CD4-positive, alpha-beta T cell treated with Interleukin-12 subunit alpha and Interleukin-12 subunit beta, for 1 hour (primary cell): ENCODE results near the gene SLC25A4.

ENCODE experiments used
- DNase-seq: peaks from one replicate; pipeline ENCODE4 v3.0.0-alpha.2; 2020

Gene SLC25A4

GRCh38 chr4:185122681-185123345 is 20.3 kb upstream of the SLC25A4 start:
- no peak for DNase-seq

DNA sequence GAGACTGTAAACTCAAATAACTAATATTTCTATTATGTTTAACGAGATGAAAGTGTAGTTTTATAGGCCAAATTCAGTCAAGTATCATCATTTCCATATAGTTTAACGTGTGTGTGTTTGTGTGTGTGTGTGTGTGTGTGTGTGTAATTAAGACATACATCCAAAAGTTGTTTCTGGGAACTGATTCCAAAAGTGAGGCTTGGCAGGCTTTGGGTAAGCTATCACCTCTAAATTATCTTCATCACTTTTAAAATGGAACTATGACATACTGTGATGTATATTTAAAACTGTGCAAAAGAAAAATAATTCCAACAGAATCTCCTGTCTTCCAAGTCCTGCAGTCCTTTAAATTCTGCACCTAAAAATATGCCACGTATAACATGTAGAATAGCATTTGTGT is 19.1 kb upstream of the SLC25A4 start:
- DNase-seq: no peak

DNA sequence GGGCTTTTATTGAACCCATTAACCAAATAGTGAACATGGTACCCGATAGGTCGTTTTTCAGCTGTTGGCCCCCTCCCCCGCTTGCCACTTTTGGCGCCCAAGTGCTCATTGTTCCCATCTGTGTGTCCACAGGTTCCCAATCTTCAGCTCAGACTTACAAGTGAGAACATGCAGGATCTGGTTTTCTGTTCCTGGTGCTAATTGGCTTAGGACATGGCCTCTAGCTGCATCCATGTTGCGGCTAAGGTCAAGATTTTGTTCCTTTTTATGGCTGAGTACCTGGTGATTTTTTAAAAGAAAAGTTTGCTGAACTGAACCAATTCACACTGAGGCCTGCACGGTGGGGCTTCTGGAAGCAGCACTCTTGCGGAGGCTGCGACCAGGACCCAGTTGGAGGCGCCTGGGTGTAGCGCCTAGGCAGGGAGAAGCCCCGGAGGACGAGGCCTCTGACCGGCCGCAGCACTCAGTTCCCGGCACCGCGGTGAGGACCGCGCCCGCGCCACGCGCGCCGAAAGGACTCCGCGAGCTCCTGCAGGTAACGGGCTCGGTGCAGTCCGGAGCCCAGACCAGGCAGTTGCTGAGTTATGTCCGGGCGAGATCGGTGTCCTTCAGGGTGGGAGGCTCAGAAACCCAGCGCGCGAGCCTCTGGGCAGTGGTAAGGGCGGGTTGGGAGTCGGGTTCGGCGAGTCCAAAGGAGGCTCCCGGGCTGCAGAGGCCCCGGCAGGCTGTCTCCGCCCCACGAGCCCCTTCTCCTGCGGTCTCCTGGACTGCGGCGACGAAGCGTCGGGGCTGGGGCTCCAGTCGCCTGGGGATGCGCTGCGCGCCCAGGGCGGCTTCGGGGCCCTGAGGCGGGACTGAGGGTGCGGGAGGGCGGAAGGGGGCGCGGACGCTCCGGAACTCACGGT is 15.8 kb upstream of the SLC25A4 start:
- DNase-seq: no peak

- peak; percentile 29 for DNase-seq
These were observed 14.6 kb upstream of the SLC25A4 start for GRCh38 chr4:185128272-185129119.

DNA sequence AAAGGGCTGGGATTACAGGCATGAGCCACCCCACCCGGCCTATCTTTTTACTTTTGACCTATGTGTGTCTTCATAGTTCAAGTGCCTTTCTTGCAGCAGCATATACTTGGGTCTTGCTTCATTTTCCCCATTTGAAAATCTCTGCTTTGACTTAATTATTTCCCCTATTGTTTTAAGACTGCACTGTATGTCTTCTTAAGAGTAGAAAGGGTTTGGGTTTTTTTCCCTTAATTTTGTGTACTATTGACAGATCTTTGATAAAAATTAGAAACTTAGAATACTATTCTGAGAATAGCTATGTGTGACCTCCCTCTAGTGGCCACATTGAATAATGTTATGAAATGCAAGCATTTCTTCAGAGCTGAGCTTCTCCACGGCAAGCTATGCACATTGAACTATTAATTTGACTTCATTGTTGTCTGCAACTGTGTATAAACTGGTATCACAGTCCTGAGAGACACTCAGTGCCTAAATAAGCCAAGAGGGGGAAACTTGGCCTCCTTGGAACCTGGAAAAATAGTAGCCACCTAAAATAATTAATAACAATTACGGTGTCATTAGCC is 8.7 kb upstream of the SLC25A4 start:
- DNase-seq: peak; percentile 56

GRCh38 chr4:185137233-185137925 is 5.7 kb upstream of the SLC25A4 start:
- DNase-seq: no peak

DNA sequence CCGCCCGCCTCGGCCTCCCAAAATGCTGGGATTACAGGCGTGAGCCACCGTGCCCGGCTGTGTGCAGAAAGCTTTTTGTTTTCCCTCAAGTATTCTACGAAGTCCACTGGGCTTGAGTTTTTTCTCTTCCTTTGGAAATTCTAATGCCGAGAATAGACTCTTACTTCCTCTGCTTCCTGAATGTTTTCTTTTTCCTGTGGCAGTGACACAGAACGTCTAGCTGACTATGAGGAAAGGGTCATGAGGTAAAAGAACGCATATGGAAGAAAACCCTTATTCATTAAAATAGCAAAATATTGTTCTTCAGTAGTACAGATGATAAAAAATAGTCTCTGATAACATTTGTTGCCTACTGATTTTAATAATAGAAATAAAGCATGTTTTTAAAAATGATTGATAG is 4.9 kb upstream of the SLC25A4 start:
- no peak for DNase-seq

- no peak for DNase-seq
These were observed 3.3 kb upstream of the SLC25A4 start for GRCh38 chr4:185139736-185140135.

DNA sequence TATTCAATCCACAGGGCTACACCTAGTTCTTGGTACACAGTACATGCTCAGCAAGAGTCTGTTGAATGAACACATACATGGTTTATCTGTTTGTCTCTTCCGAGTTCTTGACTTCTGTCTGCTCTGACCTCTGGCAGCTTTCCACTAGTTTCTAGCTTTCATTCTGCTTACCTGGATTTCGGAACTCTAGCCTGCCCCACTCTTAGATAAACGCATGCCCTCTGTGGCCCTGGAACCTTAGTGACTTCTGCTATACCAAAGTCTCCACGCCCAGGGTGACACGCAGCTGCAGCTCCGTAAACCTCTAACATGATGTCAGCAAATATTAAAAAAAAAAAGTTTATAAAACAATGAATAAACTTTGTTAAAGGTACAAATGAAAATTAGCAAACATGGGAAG is 1.3 kb upstream of the SLC25A4 start:
- no peak for DNase-seq

DNA sequence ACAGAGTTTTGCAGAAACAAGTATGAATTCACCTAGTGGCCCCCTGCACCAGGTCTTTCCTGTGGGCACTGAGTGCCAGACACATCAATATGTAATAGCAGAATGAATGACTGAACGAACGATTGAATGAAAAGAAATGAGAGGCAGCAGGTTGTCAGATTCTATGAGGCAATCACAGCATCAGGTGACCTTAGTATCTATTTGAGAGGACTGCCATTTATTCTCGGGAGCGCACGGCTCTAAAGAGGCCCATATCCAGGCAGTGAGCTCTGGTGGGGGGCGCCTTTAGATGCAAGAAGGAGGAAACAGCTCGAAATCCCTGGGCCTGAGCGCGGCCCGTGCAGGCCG is 528 bp upstream of the SLC25A4 start:
- DNase-seq: peak; percentile 4

DNA sequence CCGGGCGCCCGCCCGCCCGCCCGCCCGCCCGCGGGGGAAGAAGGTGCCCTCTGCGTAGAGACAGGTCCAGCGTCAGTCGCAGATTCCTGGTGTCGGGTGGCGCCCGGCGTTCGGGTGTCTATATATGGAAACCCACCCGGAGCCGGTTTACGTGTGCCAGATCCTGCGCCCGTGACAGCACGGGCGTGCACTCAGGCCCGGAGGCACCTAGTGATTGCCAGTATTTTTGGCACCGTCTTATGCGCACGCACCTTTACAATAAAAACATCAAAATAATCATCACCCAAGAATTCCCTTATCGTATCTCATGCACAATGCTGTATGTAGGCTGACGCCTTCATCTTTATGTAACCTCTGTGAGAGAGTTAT is 519 bp downstream of the SLC25A4 start:
- DNase-seq: peak; percentile 28

GRCh38 chr4:185144601-185145240 is 1.7 kb downstream of the SLC25A4 start:
- DNase-seq: no peak

- no peak for DNase-seq
These were observed 2.5 kb downstream of the SLC25A4 start for GRCh38 chr4:185145572-185145971.

GRCh38 chr4:185149392-185149791 is 6.3 kb downstream of the SLC25A4 start:
- no peak for DNase-seq

DNA sequence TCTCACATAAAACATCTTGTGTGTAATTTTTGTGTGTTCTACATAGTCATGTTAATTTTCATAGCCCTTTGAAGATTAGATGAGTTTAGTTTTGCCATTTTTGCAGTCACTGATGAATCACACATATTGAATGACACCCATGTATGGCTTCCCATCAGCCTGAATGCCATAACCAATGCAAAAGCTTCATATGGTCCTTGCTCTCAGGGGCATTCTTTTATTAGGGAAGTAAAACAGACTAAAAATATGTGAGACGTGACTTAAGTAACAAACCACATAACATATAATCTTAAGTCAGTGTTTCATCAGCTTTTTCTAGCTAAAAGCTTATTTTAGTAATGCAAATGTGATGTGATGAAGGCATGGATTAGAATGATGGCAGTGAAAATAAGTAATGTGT is 8.2 kb downstream of the SLC25A4 start:
- DNase-seq: no peak

- peak; percentile 60 for DNase-seq
These were observed 22.6 kb downstream of the SLC25A4 start for GRCh38 chr4:185165605-185166063.

DNA sequence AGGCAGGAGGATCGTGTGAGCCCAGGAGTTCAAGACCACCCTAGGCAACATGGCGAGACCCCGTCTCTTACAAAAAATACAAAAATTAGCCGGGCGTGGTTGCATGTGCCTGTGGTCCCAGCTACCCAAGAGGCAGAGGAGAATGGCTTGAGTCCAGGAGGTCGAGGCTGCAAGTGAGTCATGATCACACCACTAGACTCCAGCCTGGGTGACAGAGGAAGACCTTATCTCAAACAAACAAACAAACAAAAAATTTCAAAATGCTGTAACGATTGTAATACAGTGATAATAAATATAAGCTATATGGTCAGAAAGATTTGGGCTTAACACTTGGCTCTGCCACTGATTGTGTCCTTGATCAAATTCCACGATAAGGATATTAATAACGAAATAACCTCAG is 24.2 kb downstream of the SLC25A4 start:
- no peak for DNase-seq

- DNase-seq: no peak
These were observed 28.5 kb downstream of the SLC25A4 start for GRCh38 chr4:185171373-185172071.

- DNase-seq: no peak
These were observed 36.4 kb downstream of the SLC25A4 start for GRCh38 chr4:185179488-185179887.

GRCh38 chr4:185182239-185182638 is 39.2 kb downstream of the SLC25A4 start:
- no peak for DNase-seq

DNA sequence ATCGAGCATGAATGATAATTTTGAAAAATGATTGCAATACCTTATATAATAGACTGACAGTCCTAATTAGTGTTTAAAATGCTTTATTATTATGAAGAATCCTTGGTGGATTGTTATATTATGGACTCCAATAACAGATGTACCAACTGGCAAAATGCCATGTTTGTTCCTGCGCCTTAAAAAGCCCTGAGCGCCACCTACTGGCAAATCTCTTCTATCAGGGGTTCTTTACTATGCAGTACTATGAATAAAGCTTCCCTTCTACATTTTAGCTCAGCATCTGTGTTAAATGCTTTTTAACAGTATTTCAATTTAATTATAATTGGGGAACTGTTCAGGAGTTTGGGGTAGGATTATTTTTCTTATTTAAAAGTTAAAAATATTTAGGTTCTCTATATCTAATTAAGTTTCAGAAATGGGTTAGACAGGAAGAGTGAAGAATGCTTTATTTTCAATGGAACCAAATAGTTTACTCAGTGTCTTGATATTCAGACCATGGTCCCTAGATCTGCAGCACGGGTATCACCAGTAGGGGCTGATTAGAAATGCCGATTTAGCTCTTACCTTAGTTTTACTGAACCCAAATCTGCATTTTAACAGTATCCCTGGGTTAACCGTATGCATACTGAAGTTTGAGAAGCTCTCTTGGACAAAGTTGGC is 40.7 kb downstream of the SLC25A4 start:
- DNase-seq: peak; percentile 84
